Measurements from ENCODE around the gene BOD1L2. TPM values are rescaled to one million over a fixed set of nuclear protein-coding genes. Genes with fewer than 3 reads are reported as not detected.

Gene BOD1L2
- total RNA-seq, 1 experiment from 2014 or later, result not detected

DNA sequence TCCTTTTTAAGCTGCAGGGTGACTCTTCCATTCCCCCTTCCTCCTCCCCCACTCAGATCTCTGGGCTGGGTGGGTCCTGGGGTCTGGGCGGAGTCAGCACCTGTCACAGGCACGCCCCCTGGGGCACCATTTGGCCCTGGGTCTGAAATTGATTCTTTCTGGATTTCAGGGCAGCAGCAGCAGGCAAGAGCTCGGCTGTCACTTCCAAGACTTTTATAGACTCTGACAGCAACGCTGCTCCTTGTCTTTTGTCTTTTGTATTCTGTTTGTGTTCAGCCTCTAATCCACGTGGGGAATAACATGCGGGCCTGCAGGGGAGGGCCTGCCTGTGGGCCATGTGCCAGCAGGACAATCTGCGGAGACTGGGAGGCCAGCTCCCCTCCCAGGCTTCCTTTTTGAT, 3.9 kb downstream of the BOD1L2 start:
- TF ChIP-seq ZNF274 (IDR thresholded peaks at IDR 0.05; ENCODE audit: low read depth, low read length) (no peak), ELF1 (IDR thresholded peaks at IDR 0.05; ENCODE audit: borderline replicate concordance, low read depth) (no peak), ZFX (IDR thresholded peaks at IDR 0.05) (no peak; the same call in 1 of the 2 replicates), SRF (IDR thresholded peaks at IDR 0.05; ENCODE audit: low read depth) (no peak), POLR2AphosphoS5 (IDR thresholded peaks at IDR 0.05; ENCODE audit: low read depth, low read length) (no peak), TCF7L2 (IDR thresholded peaks at IDR 0.05; ENCODE audit: borderline replicate concordance, extremely low read depth, insufficient read depth, insufficient read length) (no peak), SP1 (IDR thresholded peaks at IDR 0.05; ENCODE audit: low read depth) (no peak), FOSL1 (IDR thresholded peaks at IDR 0.05; ENCODE audit: low read depth) (no peak), SIN3A (IDR thresholded peaks at IDR 0.05; ENCODE audit: low read depth) (no peak), RAD21 (IDR thresholded peaks at IDR 0.05; ENCODE audit: low read depth) (no peak), EZH2phosphoT487 (IDR thresholded peaks at IDR 0.05; ENCODE audit: borderline replicate concordance) (no peak), CBX3 (IDR thresholded peaks at IDR 0.05; ENCODE audit: low read depth) (no peak), YY1 (IDR thresholded peaks at IDR 0.05; ENCODE audit: extremely low read depth, insufficient replicate concordance, low read depth, low read length) (no peak), EZH2 (IDR thresholded peaks at IDR 0.05) (no peak), JUND (IDR thresholded peaks at IDR 0.05) (no peak)
- TF ChIP-seq, protein P1, sequence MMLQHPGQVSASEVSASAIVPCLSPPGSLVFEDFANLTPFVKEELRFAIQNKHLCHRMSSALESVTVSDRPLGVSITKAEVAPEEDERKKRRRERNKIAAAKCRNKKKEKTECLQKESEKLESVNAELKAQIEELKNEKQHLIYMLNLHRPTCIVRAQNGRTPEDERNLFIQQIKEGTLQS (IDR thresholded peaks at IDR 0.05), result no peak
- TF ChIP-seq, protein P2, sequence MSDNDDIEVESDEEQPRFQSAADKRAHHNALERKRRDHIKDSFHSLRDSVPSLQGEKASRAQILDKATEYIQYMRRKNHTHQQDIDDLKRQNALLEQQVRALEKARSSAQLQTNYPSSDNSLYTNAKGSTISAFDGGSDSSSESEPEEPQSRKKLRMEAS (IDR thresholded peaks at IDR 0.05), result no peak
- TF ChIP-seq, protein P3, sequence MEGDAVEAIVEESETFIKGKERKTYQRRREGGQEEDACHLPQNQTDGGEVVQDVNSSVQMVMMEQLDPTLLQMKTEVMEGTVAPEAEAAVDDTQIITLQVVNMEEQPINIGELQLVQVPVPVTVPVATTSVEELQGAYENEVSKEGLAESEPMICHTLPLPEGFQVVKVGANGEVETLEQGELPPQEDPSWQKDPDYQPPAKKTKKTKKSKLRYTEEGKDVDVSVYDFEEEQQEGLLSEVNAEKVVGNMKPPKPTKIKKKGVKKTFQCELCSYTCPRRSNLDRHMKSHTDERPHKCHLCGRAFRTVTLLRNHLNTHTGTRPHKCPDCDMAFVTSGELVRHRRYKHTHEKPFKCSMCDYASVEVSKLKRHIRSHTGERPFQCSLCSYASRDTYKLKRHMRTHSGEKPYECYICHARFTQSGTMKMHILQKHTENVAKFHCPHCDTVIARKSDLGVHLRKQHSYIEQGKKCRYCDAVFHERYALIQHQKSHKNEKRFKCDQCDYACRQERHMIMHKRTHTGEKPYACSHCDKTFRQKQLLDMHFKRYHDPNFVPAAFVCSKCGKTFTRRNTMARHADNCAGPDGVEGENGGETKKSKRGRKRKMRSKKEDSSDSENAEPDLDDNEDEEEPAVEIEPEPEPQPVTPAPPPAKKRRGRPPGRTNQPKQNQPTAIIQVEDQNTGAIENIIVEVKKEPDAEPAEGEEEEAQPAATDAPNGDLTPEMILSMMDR (IDR thresholded peaks at IDR 0.05 in 2 of 3, conservative IDR thresholded peaks at IDR 0.05 in 1 of 3; ENCODE audit: borderline replicate concordance in 1 of 3, insufficient read depth in 1 of 3, low read depth in 2 of 3, low read length in 2 of 3), result no peak
- TF ChIP-seq, protein P4, sequence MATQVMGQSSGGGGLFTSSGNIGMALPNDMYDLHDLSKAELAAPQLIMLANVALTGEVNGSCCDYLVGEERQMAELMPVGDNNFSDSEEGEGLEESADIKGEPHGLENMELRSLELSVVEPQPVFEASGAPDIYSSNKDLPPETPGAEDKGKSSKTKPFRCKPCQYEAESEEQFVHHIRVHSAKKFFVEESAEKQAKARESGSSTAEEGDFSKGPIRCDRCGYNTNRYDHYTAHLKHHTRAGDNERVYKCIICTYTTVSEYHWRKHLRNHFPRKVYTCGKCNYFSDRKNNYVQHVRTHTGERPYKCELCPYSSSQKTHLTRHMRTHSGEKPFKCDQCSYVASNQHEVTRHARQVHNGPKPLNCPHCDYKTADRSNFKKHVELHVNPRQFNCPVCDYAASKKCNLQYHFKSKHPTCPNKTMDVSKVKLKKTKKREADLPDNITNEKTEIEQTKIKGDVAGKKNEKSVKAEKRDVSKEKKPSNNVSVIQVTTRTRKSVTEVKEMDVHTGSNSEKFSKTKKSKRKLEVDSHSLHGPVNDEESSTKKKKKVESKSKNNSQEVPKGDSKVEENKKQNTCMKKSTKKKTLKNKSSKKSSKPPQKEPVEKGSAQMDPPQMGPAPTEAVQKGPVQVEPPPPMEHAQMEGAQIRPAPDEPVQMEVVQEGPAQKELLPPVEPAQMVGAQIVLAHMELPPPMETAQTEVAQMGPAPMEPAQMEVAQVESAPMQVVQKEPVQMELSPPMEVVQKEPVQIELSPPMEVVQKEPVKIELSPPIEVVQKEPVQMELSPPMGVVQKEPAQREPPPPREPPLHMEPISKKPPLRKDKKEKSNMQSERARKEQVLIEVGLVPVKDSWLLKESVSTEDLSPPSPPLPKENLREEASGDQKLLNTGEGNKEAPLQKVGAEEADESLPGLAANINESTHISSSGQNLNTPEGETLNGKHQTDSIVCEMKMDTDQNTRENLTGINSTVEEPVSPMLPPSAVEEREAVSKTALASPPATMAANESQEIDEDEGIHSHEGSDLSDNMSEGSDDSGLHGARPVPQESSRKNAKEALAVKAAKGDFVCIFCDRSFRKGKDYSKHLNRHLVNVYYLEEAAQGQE (IDR thresholded peaks at IDR 0.05; ENCODE audit: low read depth), result no peak
- no TSS peak for BruUV-seq (replicated peaks)
- no peaks in the 10 kb centered on the region for H3K36me3 ChIP-seq (ENCODE audit: control insufficient read depth in 1 of 2, insufficient read depth in 2 of 2, low read length in 2 of 2)
- no peak overlapping the region for H3K27ac ChIP-seq (ENCODE audit: low read depth, low read length)
- H3K9me3 ChIP-seq (ENCODE audit: control insufficient read depth in 1 of 2, insufficient read depth in 1 of 2, low read depth in 1 of 2, low read length in 2 of 2), result no peaks in the 10 kb centered on the region
- ATAC-seq, result 0 out of 2 replicates have a peak, but pooled peaks have one; percentile 42
- H3K4me1 ChIP-seq (ENCODE audit: control insufficient read depth in 1 of 2, insufficient read depth in 2 of 2, low read length in 2 of 2), result no peaks in the 10 kb centered on the region
- H3K9me2 ChIP-seq (ENCODE audit: insufficient read depth), result no peaks in the 10 kb centered on the region
- H3K79me2 ChIP-seq (ENCODE audit: insufficient read depth, low read length), result no peaks in the 10 kb centered on the region
- H3K9ac ChIP-seq (ENCODE audit: low read length), result no peak overlapping the region
- POLR2A ChIA-PET, result no interaction called here
- peaks cover 21% of the 10 kb centered on the region; the same call in 1 of the 2 replicates for H3K27me3 ChIP-seq (ENCODE audit: insufficient read depth, low read length)
- intact Hi-C loops (cut with micrococcal nuclease), result no loop called here
- no peak for DNase-seq (ENCODE audit: low read depth, low spot score)
- H4K20me1 ChIP-seq (ENCODE audit: insufficient read depth), result no peaks in the 10 kb centered on the region
- H3K4me2 ChIP-seq (ENCODE audit: low read length), result no peak overlapping the region
- CTCF ChIA-PET, result no interaction called here
- H3K4me3 ChIP-seq (replicated peaks in 1 of 2; ENCODE audit: low read depth in 1 of 2, low read length in 2 of 2), result no peak overlapping the region
- H2AFZ ChIP-seq (ENCODE audit: low read depth, low read length, poor library complexity, severe bottlenecking), result no peak overlapping the region
- RAD21 ChIA-PET (ENCODE audit: low non-redundant PET in 1 of 2, low total read pairs in 2 of 2, uncharacterized antibody in 2 of 2, unreplicated experiment in 2 of 2), result no interaction called here

Measured in HCT116 (cell line).